CMK (cell line): ENCODE results near the gene MTPN.

Experiments
- DNase-seq: peaks from one replicate; pipeline ENCODE4 v3.0.0-alpha.2; 2010; ENCODE audit warnings: low read depth

Gene MTPN

GRCh38 chr7:135956393-135956792 is 20.8 kb downstream of the MTPN start:
- DNase-seq = no peak

GRCh38 chr7:135950972-135951371 is 26.2 kb downstream of the MTPN start:
- DNase-seq = no peak

- no peak for DNase-seq
Observed at GRCh38 chr7:135950429-135950828, 26.7 kb downstream of the MTPN start.

- no peak for DNase-seq
Observed at GRCh38 chr7:135946289-135947055, 30.7 kb downstream of the MTPN start.

- no peak for DNase-seq
Observed at GRCh38 chr7:135944753-135945152, 32.4 kb downstream of the MTPN start.

- no peak for DNase-seq
Observed at GRCh38 chr7:135943134-135943879, 33.9 kb downstream of the MTPN start.

- DNase-seq = no peak
Observed at GRCh38 chr7:135942614-135943013, 34.5 kb downstream of the MTPN start.

GRCh38 chr7:135940077-135941075 is 36.8 kb downstream of the MTPN start:
- DNase-seq = no peak

GRCh38 chr7:135939261-135939812 is 37.8 kb downstream of the MTPN start:
- no peak for DNase-seq

GRCh38 chr7:135938563-135938962 is 38.6 kb downstream of the MTPN start:
- no peak for DNase-seq

GRCh38 chr7:135938086-135938485 is 39.1 kb downstream of the MTPN start:
- no peak for DNase-seq

GRCh38 chr7:135936497-135937217 is 40.5 kb downstream of the MTPN start:
- DNase-seq = no peak

GRCh38 chr7:135934651-135935050 is 42.5 kb downstream of the MTPN start:
- no peak for DNase-seq

- DNase-seq = peak; percentile 7
Observed at GRCh38 chr7:135933509-135934188, 43.5 kb downstream of the MTPN start.

- DNase-seq = no peak
Observed at GRCh38 chr7:135932131-135932530, 45.0 kb downstream of the MTPN start.

GRCh38 chr7:135930565-135931461 is 46.3 kb downstream of the MTPN start:
- DNase-seq = no peak

- no peak for DNase-seq
Observed at GRCh38 chr7:135929722-135930141, 47.4 kb downstream of the MTPN start.

GRCh38 chr7:135929249-135929648 is 47.9 kb downstream of the MTPN start:
- no peak for DNase-seq

- no peak for DNase-seq
Observed at GRCh38 chr7:135928136-135928535, 49.0 kb downstream of the MTPN start.

- no peak for DNase-seq
Observed at GRCh38 chr7:135925210-135925609, 51.9 kb downstream of the MTPN start.
